A549 (cell line): ENCODE data around the gene P2RX5.
"Not testable (repeated sequence)": the region's sequence is repeated elsewhere in the genome, so short reads cannot be mapped to it uniquely, and the experiment has no call there.

Experiments
- ATOH8 ChIP-seq: fragments of 250-450 bp; sonication (Bioruptor Pico); IDR thresholded peaks from 2 replicates; pipeline ENCODE4 v1.5.0; 2020; ENCODE audit warnings: low read depth, mild to moderate bottlenecking, moderate library complexity
- BHLHE40 ChIP-seq: IDR thresholded peaks from 2 replicates; pipeline ENCODE4 v1.6.1; 2012; ENCODE audit warnings: low read depth, low read length, inconsistent platforms
- CTCF ChIP-seq: fragments of >200 bp; sonication (Bioruptor Twin); formaldehyde crosslinking; IDR thresholded peaks from 3 replicates; pipeline ENCODE4 v1.5.1; 2016
- KDM5A ChIP-seq: fragments of 200-600 bp; sonication (generic); IDR thresholded peaks from 2 replicates; pipeline ENCODE4 v1.6.1; 2016; ENCODE audit warnings: antibody characterized with exemption, mild to moderate bottlenecking
- POLR2A ChIP-seq: IDR thresholded peaks from 2 replicates; pipeline ENCODE4 v1.6.1; 2012; ENCODE audit warnings: mild to moderate bottlenecking, low read length

GRCh38 chr17:3702041-3702539 lies 6.1 kb upstream of the P2RX5 start:
- TF ChIP-seq CTCF; POLR2A; ATOH8 (CRISPR knock-in tag); KDM5A; BHLHE40: not testable (repeated sequence)
